Neural progenitor cell (in vitro differentiated cells): ENCODE results near the gene ASTN2.

Experiments used
- CTCF ChIP-seq: fragments of 200-600 bp; sonication (generic); IDR thresholded peaks from 2 replicates; pipeline ENCODE4 v1.5.1; 2017; ENCODE audit warnings: antibody characterized with exemption, mild to moderate bottlenecking
- EZH2 ChIP-seq: fragments of 200-600 bp; sonication (generic); IDR thresholded peaks from 2 replicates; pipeline ENCODE4 v1.6.1; 2017; ENCODE audit warnings: antibody characterized with exemption, mild to moderate bottlenecking, moderate library complexity
- EZH2phosphoT487 ChIP-seq: fragments of 200-600 bp; sonication (generic); IDR thresholded peaks from 2 replicates; pipeline ENCODE4 v1.6.1; 2017; ENCODE audit warnings: antibody characterized with exemption

- TF ChIP-seq CTCF (no peak), EZH2 (no peak), EZH2phosphoT487 (no peak)
These were observed 1032.8 kb downstream of the ASTN2 start for GRCh38 chr9:116382053-116382452.
